ENCODE measurements around the gene CADM3.

DNA sequence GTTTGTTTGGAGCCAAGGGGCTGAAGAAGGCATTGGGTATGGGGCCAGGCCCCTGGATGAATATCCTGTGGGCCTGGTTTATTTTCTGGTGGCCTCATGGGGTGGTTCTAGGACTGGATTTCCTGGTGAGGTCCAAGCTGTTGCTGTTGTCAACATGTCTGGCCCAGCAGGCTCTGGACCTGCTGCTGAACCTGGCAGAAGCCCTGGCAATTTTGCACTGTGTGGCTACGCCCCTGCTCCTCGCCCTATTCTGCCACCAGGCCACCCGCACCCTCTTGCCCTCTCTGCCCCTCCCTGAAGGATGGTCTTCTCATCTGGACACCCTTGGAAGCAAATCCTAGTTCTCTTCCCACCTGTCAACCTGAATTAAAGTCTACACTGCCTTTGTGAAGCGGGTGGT lies 34.7 kb downstream of the CADM3 start:
- TF ChIP-seq, protein P1, sequence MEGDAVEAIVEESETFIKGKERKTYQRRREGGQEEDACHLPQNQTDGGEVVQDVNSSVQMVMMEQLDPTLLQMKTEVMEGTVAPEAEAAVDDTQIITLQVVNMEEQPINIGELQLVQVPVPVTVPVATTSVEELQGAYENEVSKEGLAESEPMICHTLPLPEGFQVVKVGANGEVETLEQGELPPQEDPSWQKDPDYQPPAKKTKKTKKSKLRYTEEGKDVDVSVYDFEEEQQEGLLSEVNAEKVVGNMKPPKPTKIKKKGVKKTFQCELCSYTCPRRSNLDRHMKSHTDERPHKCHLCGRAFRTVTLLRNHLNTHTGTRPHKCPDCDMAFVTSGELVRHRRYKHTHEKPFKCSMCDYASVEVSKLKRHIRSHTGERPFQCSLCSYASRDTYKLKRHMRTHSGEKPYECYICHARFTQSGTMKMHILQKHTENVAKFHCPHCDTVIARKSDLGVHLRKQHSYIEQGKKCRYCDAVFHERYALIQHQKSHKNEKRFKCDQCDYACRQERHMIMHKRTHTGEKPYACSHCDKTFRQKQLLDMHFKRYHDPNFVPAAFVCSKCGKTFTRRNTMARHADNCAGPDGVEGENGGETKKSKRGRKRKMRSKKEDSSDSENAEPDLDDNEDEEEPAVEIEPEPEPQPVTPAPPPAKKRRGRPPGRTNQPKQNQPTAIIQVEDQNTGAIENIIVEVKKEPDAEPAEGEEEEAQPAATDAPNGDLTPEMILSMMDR (IDR thresholded peaks at IDR 0.05), result no peak
- TF ChIP-seq EZH2 (IDR thresholded peaks at IDR 0.05), result no peak
- TF ChIP-seq EZH2phosphoT487 (IDR thresholded peaks at IDR 0.05), result no peak

Data from neural progenitor cell (in vitro differentiated cells).